ENCODE results near the gene RETN.

Gene RETN

GRCh38 chr19:7709932-7710460 is 41.1 kb downstream of the RETN start:
- no peak for DNase-seq

- no peak for DNase-seq
These were observed 41.8 kb downstream of the RETN start for GRCh38 chr19:7710616-7711015.

DNA sequence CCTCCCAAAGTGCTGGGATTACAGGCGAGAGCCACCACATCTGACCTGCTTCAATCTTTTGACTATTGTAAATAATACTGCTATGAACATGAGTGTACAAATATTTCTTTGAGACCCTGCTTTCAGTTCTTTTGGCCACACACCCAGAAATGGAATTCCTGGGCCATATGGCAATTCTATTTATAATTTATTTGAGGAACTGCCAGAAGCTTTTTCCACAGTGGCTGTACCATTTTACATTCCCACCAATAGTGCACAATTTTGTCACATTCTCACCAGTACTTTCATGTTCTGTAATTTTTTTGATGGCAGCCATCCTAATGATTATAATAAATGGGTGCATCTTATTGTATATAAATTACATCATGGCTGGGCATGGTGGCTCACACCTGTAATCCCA is 46.8 kb downstream of the RETN start:
- no peak for DNase-seq

DNA sequence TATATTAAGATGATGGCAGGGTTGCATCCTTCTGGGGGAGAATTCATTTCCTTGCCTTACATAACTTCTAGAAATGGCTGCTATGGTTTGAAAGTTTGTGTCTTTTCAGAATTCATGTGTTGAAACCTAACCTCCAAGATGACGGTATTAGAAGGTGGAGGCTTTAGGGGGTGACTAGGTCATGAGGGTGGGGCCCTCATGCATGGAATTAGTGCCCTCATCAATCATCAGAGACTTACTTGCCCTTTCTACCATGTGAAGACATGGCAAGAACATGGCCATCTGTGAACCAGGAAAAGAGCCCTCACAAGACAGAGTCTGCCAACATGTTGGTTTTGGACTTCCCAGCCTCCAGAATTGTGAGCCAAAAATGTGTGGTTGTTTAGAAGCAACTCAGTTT is 47.9 kb downstream of the RETN start:
- no peak for DNase-seq

DNA sequence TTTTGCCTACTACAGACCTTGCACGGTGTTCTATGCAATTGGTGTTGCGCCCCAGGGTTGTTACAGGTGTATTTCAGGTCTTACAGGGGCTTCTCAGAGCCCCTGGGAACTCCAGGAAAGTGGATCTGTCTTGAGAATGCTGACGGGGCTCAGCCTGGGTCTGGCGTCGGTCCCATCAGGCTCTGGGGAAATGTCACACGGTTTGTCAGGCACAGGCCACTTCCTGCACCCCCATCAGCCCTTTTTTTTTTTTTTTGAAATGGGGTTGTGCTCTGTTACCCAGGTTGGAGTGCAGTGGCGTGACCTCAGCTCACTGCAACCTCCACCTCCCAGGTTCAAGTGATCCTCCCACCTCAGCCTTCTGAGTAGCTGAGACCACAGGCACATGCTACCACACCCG is 49.8 kb downstream of the RETN start:
- DNase-seq: no peak

All from NCI-H1092 treated with DMSO at 0.1 percent for 48 hours (cell line).